RWPE2 (cell line): ENCODE results near the gene CSH2.
"Not testable (repeated sequence)": the region's sequence is repeated elsewhere in the genome, so short reads cannot be mapped to it uniquely, and the experiment has no call there.

Source experiments
- ATAC-seq: fragments of 200-7000 bp; cut with Tn5 transposase; 3 replicates; pipeline ENCODE4 v1.9.1; 2021; ENCODE audit warnings: low read depth
- DNase-seq: peaks from one replicate; pipeline ENCODE4 v3.0.0-alpha.2; 2020; ENCODE audit warnings: low spot score
- H3K27ac ChIP-seq: fragments of 450-650 bp; 2 replicates; pipeline ENCODE4 v1.5.1; 2017; ENCODE audit warnings: mild to moderate bottlenecking; ENCODE audit not compliant: poor library complexity, severe bottlenecking
- H3K27me3 ChIP-seq: fragments of 250-450 bp; sonication (Bioruptor Pico); 2 replicates; pipeline ENCODE4 v1.5.1; 2021; ENCODE audit warnings: mild to moderate bottlenecking, moderate library complexity; ENCODE audit not compliant: insufficient read depth, poor library complexity, severe bottlenecking
- H3K36me3 ChIP-seq: fragments of 250-450 bp; sonication (Bioruptor Pico); 2 replicates; pipeline ENCODE4 v1.5.1; 2020; ENCODE audit warnings: low read depth, mild to moderate bottlenecking, moderate library complexity
- H3K4me1 ChIP-seq: fragments of 250-450 bp; sonication (Bioruptor Pico); 2 replicates; pipeline ENCODE4 v1.5.1; 2021; ENCODE audit warnings: mild to moderate bottlenecking, moderate library complexity; ENCODE audit not compliant: insufficient read depth, poor library complexity, severe bottlenecking
- H3K4me3 ChIP-seq: fragments of 250-450 bp; sonication (Bioruptor Pico); 2 replicates; pipeline ENCODE4 v1.5.1; 2021; ENCODE audit warnings: mild to moderate bottlenecking, moderate library complexity; ENCODE audit not compliant: severe bottlenecking
- H3K9me3 ChIP-seq: fragments of 250-450 bp; sonication (Bioruptor Pico); 2 replicates; pipeline ENCODE4 v1.5.1; 2021; ENCODE audit warnings: mild to moderate bottlenecking, moderate library complexity; ENCODE audit not compliant: severe bottlenecking
- TF ChIP-seq, protein P1 (sequence below): fragments of 450-650 bp; IDR thresholded peaks from one replicate; pipeline ENCODE4 v1.5.1; 2017; ENCODE audit warnings: mild to moderate bottlenecking, moderate library complexity; ENCODE audit not compliant: poor library complexity, severe bottlenecking

CSH2 gene

DNA sequence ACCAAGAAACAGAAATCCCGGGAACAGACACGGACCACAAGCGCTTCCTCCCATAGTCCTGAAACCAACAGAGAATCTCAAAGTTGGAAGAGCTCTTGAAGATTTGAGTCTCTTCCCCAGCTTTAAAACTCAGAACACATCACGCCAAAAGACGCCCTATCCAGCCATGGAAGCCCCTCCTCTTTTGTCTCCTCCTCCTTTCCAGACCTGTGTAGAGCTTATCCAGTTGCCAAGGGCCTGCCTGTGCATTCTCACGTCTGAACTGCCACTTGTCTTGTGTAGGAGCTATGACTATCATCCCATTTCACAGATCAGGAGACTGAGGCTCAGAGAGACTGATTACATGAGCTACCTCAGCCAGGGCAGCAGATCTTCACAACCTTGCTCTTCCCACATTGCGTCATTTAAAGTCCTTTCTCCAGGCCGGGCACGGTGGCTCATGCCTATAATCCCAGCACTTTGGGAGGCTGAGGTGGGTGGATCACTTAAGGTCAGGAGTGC, 9.2 kb upstream of the CSH2 start:
- not testable (repeated sequence) for H3K27me3 ChIP-seq, H3K27ac ChIP-seq, DNase-seq, H3K4me1 ChIP-seq, H3K9me3 ChIP-seq, H3K4me3 ChIP-seq, H3K36me3 ChIP-seq, ATAC-seq
- TF ChIP-seq, protein P1, sequence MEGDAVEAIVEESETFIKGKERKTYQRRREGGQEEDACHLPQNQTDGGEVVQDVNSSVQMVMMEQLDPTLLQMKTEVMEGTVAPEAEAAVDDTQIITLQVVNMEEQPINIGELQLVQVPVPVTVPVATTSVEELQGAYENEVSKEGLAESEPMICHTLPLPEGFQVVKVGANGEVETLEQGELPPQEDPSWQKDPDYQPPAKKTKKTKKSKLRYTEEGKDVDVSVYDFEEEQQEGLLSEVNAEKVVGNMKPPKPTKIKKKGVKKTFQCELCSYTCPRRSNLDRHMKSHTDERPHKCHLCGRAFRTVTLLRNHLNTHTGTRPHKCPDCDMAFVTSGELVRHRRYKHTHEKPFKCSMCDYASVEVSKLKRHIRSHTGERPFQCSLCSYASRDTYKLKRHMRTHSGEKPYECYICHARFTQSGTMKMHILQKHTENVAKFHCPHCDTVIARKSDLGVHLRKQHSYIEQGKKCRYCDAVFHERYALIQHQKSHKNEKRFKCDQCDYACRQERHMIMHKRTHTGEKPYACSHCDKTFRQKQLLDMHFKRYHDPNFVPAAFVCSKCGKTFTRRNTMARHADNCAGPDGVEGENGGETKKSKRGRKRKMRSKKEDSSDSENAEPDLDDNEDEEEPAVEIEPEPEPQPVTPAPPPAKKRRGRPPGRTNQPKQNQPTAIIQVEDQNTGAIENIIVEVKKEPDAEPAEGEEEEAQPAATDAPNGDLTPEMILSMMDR: peak; percentile 29

DNA sequence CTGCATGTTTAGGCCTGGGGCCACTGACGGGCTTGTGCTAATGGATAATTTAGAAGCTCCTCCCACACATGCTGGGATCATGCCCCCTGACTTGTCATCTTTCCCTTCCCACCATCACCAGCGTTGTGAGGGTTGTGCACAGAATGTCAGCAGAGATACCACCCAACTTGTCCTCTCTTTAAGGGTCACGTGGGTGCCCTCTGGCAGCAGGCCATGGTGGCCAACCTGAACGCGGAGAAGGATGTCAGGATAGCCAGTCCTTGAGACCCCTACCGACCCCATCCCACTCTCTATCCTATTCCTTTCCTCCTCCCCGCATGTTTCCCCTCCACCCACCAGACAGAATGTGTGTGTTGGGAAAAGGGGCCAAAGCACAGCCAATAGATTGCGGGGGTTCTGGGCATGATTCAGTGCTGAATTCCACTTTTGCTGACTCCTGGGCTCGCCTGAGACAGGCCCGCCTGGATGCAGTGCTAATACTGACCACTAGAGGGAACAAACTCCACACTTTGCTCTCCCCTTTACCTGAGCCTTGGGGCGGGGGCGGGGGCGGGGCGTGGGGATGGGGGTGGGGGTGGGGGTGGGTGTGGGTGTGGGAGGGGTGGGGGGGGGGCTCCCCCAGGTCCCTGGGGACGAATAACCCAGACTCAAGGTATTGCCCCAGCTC, 8.6 kb upstream of the CSH2 start, which contains the start of gene GH2:
Gene GH2 (minus strand): TSS at position 10 of the 667 bp plus-strand sequence. CDS start 143 bp downstream, outside the sequence.
- Histone ChIP-seq H3K27me3 (no peaks in the 10 kb centered on the region), H3K27ac (no peak within 1 kb of the TSS), H3K4me1 (no peaks in the 10 kb centered on the region), H3K36me3 (no peaks in the 10 kb centered on the region), H3K9me3 (no peaks in the 10 kb centered on the region), H3K4me3 (no peak within 1 kb of the TSS)
- peak; percentile 90 for ATAC-seq
- TF ChIP-seq, protein P1: peak; percentile 37
- DNase-seq: no peak

DNA sequence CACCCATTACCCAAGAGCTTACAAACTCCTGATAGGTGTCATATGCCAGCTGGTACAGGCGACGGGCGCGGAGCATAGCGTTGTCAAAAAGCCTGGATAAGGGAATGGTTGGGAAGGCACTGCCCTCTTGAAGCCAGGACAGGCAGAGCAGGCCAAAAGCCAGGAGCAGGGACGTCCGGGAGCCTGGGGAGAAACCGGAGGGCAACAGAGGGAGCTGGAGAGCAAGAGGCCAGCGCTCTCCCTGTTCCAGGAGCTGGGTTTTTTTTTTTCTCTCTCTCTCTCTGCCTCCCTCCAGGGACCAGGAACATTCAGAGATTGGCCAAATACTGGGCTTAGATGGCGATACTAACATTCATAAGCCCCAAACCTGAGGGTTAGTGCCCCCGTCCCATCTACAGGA, 7.9 kb upstream of the CSH2 start:
- H3K27me3 ChIP-seq, H3K9me3 ChIP-seq, DNase-seq, ATAC-seq, H3K4me1 ChIP-seq, H3K36me3 ChIP-seq, H3K4me3 ChIP-seq, H3K27ac ChIP-seq: not testable (repeated sequence)

DNA sequence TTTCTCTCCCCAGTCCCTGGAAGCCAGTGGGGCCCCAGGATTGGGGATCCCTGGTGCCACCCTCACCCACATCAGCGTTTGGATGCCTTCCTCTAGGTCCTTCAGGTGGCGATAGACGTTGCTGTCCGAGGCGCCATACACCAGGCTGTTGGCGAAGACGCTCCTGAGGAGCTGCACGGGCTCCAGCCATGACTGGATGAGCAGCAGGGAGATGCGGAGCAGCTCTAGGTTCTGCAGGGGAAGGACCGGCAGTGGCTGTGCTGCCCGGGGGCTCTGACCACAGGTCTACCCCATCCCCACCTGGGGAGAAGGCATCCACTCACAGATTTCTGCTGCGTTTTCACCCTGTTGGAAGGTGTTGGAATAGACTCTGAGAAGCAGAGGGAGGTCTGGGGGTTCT, 7.2 kb upstream of the CSH2 start:
- Histone ChIP-seq H3K4me3 (no peak overlapping the region), H3K27ac (no peak overlapping the region), H3K9me3 (no peaks in the 10 kb centered on the region), H3K36me3 (no peaks in the 10 kb centered on the region), H3K4me1 (no peaks in the 10 kb centered on the region), H3K27me3 (no peaks in the 10 kb centered on the region)
- no peak for DNase-seq
- no peak for ATAC-seq
- TF ChIP-seq, protein P1: no peak

DNA sequence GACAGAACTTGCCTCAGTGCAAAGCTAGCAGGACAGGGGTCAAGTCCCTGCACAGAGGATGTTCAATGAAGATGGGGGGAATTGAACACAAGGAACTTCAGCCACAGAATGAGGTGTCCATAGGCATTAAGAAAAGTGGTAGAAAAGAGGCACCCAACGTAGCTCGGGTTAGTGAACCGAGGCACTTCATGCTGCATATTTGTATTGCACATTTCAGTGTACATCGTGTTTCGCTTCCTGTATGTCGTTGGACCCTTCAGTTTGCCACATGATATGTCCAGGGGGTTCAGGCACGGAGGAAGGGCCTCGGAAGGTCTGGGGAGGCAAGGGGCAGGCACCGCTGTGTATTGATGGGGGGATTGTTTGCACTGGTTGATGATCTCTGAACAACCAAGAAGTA, 4.9 kb upstream of the CSH2 start:
- H3K4me1 ChIP-seq, H3K27me3 ChIP-seq, H3K9me3 ChIP-seq, H3K36me3 ChIP-seq, H3K4me3 ChIP-seq, ATAC-seq, H3K27ac ChIP-seq, DNase-seq: not testable (repeated sequence)

DNA sequence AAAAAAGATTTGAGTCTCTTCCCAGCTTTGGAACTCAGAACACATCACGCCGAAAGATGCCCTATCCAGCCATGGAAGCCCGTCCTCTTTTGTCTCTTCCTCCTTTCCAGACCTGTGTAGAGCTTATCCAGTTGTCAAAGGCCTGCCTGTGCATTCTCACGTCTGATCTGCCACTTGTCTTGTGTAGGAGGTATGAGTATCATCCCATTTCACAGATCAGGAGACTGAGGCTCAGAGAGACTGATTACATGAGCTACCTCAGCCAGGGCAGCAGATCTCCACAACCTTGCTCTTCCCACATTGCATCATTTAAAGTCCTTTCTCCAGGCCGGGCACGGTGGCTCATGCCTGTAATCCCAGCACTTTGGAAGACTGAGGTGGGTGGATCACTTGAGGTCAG, 1.2 kb upstream of the CSH2 start:
- H3K27me3 ChIP-seq, H3K27ac ChIP-seq, H3K4me1 ChIP-seq, H3K9me3 ChIP-seq, ATAC-seq, H3K4me3 ChIP-seq, H3K36me3 ChIP-seq, DNase-seq: not testable (repeated sequence)

DNA sequence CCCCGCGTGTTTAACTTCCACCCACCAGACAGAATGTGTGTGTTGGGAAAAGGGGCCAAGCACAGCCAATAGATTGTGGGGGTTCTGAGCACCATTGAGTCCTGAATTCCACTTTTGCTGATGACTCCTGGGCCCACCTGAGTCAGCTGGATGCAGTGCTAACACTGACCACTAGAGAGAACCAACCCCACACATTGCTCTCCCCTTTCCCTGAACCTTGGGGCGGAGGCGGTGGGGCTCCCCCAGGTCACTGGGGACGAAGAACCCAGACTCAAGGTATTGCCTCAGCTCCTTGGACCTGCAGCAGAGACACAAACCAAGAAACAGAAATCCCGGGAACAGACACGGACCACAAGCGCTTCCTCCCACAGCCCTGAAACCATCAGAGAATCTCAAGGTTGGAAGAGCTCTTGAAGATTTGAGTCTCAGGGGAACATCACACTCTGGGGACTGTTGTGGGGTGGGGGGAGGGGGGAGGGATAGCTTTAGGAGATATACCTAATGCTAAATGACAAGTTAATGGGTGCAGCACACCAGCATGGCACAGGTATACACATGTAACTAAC, 667 bp upstream of the CSH2 start:
- H3K4me3 ChIP-seq, H3K4me1 ChIP-seq, H3K27me3 ChIP-seq, H3K36me3 ChIP-seq, H3K9me3 ChIP-seq, H3K27ac ChIP-seq, DNase-seq, ATAC-seq: not testable (repeated sequence)

DNA sequence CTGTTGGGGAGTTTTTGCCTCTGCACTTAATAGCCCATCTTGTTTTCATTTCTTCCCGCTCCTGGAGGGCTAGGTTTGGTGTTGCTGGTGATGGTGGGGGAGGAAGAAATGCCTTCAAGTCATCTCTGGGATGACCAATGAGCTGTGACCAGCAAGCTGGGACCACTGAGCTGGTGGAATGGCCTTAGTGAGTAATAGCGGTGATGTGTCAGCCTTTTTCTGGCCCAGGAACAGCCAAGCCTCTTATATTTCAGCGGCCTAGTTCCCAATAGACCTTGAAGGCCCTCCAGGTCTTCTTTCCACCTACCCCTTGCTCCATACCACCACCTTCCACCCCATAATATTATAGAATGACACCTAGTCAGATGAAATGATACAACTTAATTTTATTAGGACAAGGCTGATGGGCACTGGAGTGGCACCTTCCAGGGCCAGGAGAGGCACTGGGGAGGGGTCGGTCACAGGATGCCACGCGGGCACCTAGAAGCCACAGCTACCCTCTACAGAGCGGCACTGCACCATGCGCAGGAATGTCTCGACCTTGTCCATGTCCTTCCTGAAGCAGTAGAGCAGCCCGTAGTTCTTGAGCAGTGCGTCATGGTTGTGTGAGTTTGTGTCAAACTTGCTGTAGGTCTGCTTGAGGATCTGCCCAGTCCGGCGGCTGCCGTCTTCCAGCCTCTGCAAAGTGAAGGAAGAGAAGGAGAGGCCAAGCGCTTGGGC, 1.7 kb downstream of the CSH2 start:
- not testable (repeated sequence) for ATAC-seq, H3K4me1 ChIP-seq, H3K36me3 ChIP-seq, H3K4me3 ChIP-seq, H3K27ac ChIP-seq, H3K27me3 ChIP-seq, H3K9me3 ChIP-seq, DNase-seq
